K562 (cell line): ENCODE data around the gene FBXW11. TPM values are rescaled to one million over a fixed set of nuclear protein-coding genes. Genes with fewer than 3 reads are reported as not detected.

ENCODE experiments used
- MCM5 ChIP-seq: fragments of 450-650 bp; IDR thresholded peaks from 2 replicates; pipeline ENCODE4 v1.6.1; 2016; ENCODE audit warnings: low read depth
- NFIC ChIP-seq: fragments of 450-650 bp; IDR thresholded peaks from 2 replicates; pipeline ENCODE4 v1.6.1; 2017; ENCODE audit warnings: mild to moderate bottlenecking, inconsistent platforms
- POLR2AphosphoS5 ChIP-seq: IDR thresholded peaks from 2 replicates; pipeline ENCODE4 v1.6.1; 2011; ENCODE audit warnings: mild to moderate bottlenecking, low read depth, low read length, moderate library complexity; ENCODE audit not compliant: control insufficient read depth, insufficient read depth
- RAD21 ChIP-seq, 2 experiments: fragments of 250-450 bp in 1 of 2; fragments of 450-650 bp in 1 of 2; sonication (Bioruptor Pico) in 1 of 2; formaldehyde crosslinking in 1 of 2; IDR thresholded peaks in 1 of 2; conservative IDR thresholded peaks in 1 of 2; 2 replicates each; pipeline versions ENCODE4 v1.4.0 to v1.8.0; 2020 to 2022; ENCODE audit warnings: mild to moderate bottlenecking in 2 of 2, moderate library complexity in 1 of 2
- ZNF24 ChIP-seq: fragments of 450-650 bp; IDR thresholded peaks from 2 replicates; pipeline ENCODE4 v1.6.1; 2016
- polyA plus RNA-seq, 8 experiments: library from polyadenylated mRNA; depleted of rRNA in 4 of 8; stranded (reverse) in 5 of 8; unstranded in 3 of 8; fragments of >200 nt; fragmentation: Nextera tagmentation in 2 of 8; fragmentation: Illumina TruSeq in 1 of 8; extraction: Ambion mirVana in 2 of 8; extraction: Trizol in 1 of 8; gene quantifications; 2 replicates each; pipeline versions ENCODE4 v1.2.1 to v1.2.3, GENCODE V29; 2011 to 2014; ENCODE audit warnings: inconsistent platforms in 1 of 8, missing spikeins in 1 of 8
- total RNA-seq, 7 experiments: library from RNA; depleted of rRNA in 6 of 7; stranded (reverse); fragments of >200 nt in 6 of 7; fragmentation: Illumina TruSeq in 2 of 7; extraction: Trizol in 2 of 7; gene quantifications; 2 replicates each; pipeline versions ENCODE4 v1.2.1 to v1.2.3, GENCODE V29; 2011 to 2021; ENCODE audit warnings: low replicate concordance in 1 of 7
- TF ChIP-seq, protein P1 (sequence below), 2 experiments: fragments of 450-650 bp; IDR thresholded peaks; 2 replicates each; pipeline ENCODE4 v1.6.1; 2018; ENCODE audit warnings: mild to moderate bottlenecking in 2 of 2, low read depth in 1 of 2; ENCODE audit not compliant: partially characterized antibody in 2 of 2

The FBXW11 gene
- total and polyA plus RNA-seq, 9 of the 15 experiments (the other 6 are each of a cell fraction or from before 2014, with no cell fraction given): 3.0 to 28.6 (median 23.6) TPM

DNA sequence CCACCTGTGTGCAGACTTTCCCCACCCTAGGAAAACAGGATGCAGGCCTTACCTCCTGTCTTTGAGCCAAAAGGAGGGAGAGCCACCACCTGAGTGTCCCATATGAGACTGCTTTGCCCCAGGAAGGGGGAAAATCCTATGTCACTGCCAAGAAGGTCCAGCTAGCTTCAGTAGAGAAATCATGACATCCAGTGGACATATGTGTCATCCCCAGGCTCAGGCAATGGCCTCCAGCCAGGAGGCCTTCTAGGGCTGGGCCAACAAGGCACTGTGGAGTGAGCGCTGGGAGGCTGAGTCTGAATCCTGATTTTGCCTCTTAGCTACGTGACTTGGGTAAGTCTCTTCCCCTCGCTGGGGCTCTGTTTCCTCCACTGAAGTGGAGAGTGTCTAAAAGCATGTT is 160.6 kb downstream of the FBXW11 start (continued):
- TF ChIP-seq, protein P1, sequence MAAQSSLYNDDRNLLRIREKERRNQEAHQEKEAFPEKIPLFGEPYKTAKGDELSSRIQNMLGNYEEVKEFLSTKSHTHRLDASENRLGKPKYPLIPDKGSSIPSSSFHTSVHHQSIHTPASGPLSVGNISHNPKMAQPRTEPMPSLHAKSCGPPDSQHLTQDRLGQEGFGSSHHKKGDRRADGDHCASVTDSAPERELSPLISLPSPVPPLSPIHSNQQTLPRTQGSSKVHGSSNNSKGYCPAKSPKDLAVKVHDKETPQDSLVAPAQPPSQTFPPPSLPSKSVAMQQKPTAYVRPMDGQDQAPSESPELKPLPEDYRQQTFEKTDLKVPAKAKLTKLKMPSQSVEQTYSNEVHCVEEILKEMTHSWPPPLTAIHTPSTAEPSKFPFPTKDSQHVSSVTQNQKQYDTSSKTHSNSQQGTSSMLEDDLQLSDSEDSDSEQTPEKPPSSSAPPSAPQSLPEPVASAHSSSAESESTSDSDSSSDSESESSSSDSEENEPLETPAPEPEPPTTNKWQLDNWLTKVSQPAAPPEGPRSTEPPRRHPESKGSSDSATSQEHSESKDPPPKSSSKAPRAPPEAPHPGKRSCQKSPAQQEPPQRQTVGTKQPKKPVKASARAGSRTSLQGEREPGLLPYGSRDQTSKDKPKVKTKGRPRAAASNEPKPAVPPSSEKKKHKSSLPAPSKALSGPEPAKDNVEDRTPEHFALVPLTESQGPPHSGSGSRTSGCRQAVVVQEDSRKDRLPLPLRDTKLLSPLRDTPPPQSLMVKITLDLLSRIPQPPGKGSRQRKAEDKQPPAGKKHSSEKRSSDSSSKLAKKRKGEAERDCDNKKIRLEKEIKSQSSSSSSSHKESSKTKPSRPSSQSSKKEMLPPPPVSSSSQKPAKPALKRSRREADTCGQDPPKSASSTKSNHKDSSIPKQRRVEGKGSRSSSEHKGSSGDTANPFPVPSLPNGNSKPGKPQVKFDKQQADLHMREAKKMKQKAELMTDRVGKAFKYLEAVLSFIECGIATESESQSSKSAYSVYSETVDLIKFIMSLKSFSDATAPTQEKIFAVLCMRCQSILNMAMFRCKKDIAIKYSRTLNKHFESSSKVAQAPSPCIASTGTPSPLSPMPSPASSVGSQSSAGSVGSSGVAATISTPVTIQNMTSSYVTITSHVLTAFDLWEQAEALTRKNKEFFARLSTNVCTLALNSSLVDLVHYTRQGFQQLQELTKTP (IDR thresholded peaks at IDR 0.05; ENCODE audit: low read depth in 1 of 2, partially characterized antibody in 2 of 2): no peak
- TF ChIP-seq RAD21 (CRISPR knock-in tag; conservative IDR thresholded peaks at IDR 0.05 in 1 of 2, IDR thresholded peaks at IDR 0.05 in 1 of 2) (peak in 1 of 2 experiments; percentile 57; a peak in 2 of 4 replicates), ZNF24 (no peak), MCM5 (no peak), POLR2AphosphoS5 (no peak), NFIC (peak; percentile 27)
